Suprapubic skin (tissue), 3 donors: Measurements from ENCODE around the gene PTPRZ1.

Experiments used
- CTCF ChIP-seq, 2 donors: fragments of 200-600 bp in 1 of 2; fragments of 450-650 bp in 1 of 2; sonication (generic) in 1 of 2; IDR thresholded peaks; one replicate each; pipeline ENCODE4 v1.5.1; 2016 to 2019; ENCODE audit warnings: antibody characterized with exemption in 2 of 2, mild to moderate bottlenecking in 1 of 2, moderate library complexity in 1 of 2
- EP300 ChIP-seq: sonication (generic); formaldehyde crosslinking; IDR thresholded peaks from one replicate; pipeline ENCODE4 v1.6.1; 2017; ENCODE audit warnings: antibody characterized with exemption
- POLR2A ChIP-seq, 2 donors: fragments of 450-650 bp; IDR thresholded peaks; one replicate each; pipeline ENCODE4 v1.6.1; 2017; ENCODE audit warnings: antibody characterized with exemption in 2 of 2, mild to moderate bottlenecking in 2 of 2, moderate library complexity in 2 of 2

DNA sequence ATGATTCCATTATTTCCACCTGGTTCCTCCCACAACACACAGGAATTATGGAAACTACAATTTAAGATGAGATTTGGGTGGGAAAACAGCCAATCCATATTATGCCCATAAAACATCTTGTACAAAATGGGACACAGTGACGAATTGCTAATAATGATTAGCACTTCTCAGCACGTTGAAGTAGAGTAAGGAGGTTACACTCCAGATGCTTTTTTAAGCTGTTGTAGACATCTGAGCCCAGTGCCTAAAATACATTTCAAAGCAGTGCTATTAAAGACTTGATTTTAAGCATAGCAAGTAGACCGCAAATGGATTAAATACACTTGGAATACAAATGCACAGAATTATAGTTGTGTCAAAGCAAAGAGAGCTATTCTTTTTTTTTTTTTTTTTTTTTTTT is 165.2 kb downstream of the PTPRZ1 start:
- TF ChIP-seq CTCF (IDR thresholded peaks at IDR 0.05) (no peak), POLR2A (IDR thresholded peaks at IDR 0.05) (no peak), EP300 (no peak)
